ENCODE data around the gene PHOSPHO1.
"Not testable (repeated sequence)": the region's sequence is repeated elsewhere in the genome, so short reads cannot be mapped to it uniquely, and the experiment has no call there.

Gene PHOSPHO1, protein sequence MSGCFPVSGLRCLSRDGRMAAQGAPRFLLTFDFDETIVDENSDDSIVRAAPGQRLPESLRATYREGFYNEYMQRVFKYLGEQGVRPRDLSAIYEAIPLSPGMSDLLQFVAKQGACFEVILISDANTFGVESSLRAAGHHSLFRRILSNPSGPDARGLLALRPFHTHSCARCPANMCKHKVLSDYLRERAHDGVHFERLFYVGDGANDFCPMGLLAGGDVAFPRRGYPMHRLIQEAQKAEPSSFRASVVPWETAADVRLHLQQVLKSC

DNA sequence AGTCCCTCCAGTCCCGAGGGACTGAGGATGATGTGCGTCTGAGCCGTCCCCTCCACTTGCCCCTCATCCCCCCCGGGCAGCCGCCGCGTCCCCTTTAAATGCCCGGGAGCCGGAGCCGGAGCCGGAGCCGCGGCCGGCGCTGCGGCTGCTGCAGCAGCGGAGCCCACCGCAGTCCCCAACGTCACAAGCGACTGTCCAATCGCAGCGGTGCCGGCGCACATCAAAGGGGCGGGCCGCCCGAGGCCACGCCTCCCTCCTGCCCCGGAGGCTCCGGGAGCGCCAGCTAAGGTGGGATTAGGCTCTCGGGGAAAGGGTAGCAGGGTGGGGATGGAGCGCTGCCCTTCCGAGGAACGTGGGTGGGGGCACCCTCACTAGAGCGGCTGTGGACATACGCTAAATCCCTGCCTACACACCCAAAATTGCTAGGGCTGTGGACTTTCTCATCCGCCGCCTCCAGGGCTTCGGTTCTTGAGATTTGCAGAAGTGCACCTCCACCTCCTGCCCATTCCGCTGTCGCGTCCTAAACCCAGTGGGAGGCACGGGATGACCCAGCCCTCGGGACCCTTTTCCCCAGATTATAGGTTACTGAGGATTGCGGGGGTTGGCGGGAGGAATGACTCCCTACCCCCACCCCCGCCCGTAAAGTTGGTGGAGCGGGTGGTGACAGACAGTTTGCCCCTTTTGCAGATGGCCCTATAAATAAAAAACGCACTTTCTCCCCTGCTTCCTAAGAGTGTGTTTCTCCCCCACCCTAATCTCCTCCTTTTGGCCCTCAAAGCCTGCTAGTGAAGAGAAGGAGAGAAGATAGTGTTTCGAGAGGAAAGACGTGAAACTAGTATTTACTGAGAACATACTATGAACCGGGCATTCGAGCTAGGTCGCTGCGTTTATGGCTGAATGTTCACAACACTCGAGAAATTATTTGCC, at the start of gene PHOSPHO1:
TSS of gene PHOSPHO1 (minus strand) at position 152 of the 927 bp plus-strand sequence. CDS start 4,096 bp downstream, outside the sequence.
- no peaks in the 10 kb centered on the region for H3K4me1 ChIP-seq (ENCODE audit: control insufficient read depth, low read depth, low read length)
- H3K4me3 ChIP-seq (ENCODE audit: low read length): peak within 1 kb of the TSS; percentile 87
- H3K9me3 ChIP-seq (ENCODE audit: control insufficient read depth, low read depth, low read length): no peaks in the 10 kb centered on the region
- peak within 1 kb of the TSS; percentile 13 for H3K9ac ChIP-seq (ENCODE audit: low read length)
- H3K36me3 ChIP-seq (ENCODE audit: control insufficient read depth, low read depth, low read length): no peaks in the 10 kb centered on the region
- H3K27me3 ChIP-seq (ENCODE audit: control insufficient read depth, insufficient read depth, low read length): peaks cover 60% of the 10 kb centered on the region
- no peak within 1 kb of the TSS for H3K27ac ChIP-seq (ENCODE audit: low read length)

DNA sequence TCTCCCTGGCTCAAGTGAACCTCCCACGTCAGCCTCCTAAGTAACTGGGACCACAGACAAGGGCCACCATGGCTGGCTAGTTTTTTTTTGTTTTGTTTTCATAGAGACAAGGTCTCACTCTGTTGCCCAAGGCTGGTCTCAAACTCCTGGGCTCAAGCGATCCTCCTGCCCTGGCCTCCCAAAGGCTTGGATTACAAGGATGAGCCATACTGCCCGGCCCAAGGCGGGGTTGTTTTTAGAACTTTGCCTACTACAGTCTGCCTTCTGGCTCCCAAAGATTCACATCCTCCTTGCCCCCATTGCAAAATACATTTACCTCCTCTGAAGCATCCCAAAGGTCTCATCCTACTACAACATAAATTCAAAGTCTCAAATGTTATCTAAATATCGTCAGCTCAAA, 49.5 kb upstream of the PHOSPHO1 start:
- Histone ChIP-seq H3K4me1 (ENCODE audit: control insufficient read depth, low read depth, low read length) (peaks cover 3% of the 10 kb centered on the region), H3K27me3 (ENCODE audit: control insufficient read depth, insufficient read depth, low read length) (no peaks in the 10 kb centered on the region), H3K9me3 (ENCODE audit: control insufficient read depth, low read depth, low read length) (no peaks in the 10 kb centered on the region), H3K27ac (ENCODE audit: low read length) (no peak overlapping the region), H3K4me3 (ENCODE audit: low read length) (no peak overlapping the region), H3K9ac (ENCODE audit: low read length) (no peak overlapping the region), H3K36me3 (ENCODE audit: control insufficient read depth, low read depth, low read length) (no peaks in the 10 kb centered on the region)

GRCh38 chr17:49279263-49280015, 48.9 kb upstream of the PHOSPHO1 start:
- H3K9me3 ChIP-seq (ENCODE audit: control insufficient read depth, low read depth, low read length); H3K36me3 ChIP-seq (ENCODE audit: control insufficient read depth, low read depth, low read length); H3K27ac ChIP-seq (ENCODE audit: low read length); H3K27me3 ChIP-seq (ENCODE audit: control insufficient read depth, insufficient read depth, low read length); H3K4me3 ChIP-seq (ENCODE audit: low read length); H3K9ac ChIP-seq (ENCODE audit: low read length); H3K4me1 ChIP-seq (ENCODE audit: control insufficient read depth, low read depth, low read length): not testable (repeated sequence)

- H3K9ac ChIP-seq (ENCODE audit: low read length): no peak overlapping the region
- no peaks in the 10 kb centered on the region for H3K9me3 ChIP-seq (ENCODE audit: control insufficient read depth, low read depth, low read length)
- no peak overlapping the region for H3K4me3 ChIP-seq (ENCODE audit: low read length)
- no peak overlapping the region for H3K27ac ChIP-seq (ENCODE audit: low read length)
- no peaks in the 10 kb centered on the region for H3K36me3 ChIP-seq (ENCODE audit: control insufficient read depth, low read depth, low read length)
- no peaks in the 10 kb centered on the region for H3K27me3 ChIP-seq (ENCODE audit: control insufficient read depth, insufficient read depth, low read length)
- H3K4me1 ChIP-seq (ENCODE audit: control insufficient read depth, low read depth, low read length): peaks cover 3% of the 10 kb centered on the region
These were observed 47.5 kb upstream of the PHOSPHO1 start for GRCh38 chr17:49278076-49278475.

DNA sequence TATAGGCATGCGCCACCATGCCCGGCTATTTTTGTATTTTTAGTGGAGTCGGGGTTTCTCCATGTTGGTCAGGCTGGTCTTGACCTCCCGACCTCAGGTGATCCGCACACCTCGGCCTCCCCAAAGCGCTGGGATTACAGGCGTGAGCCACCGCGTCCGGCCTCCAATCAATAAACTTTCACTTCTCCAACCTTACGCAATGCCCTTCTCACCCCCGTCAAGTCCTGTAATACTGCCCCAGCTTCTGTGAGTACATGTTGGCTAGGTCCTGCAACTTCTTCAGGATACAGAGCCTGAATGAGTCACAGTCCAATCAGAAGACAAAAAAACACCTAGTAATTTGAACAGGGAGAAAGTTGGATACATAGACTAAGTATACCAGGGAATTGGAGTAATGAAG, 47.1 kb upstream of the PHOSPHO1 start:
- no peaks in the 10 kb centered on the region for H3K9me3 ChIP-seq (ENCODE audit: control insufficient read depth, low read depth, low read length)
- no peaks in the 10 kb centered on the region for H3K27me3 ChIP-seq (ENCODE audit: control insufficient read depth, insufficient read depth, low read length)
- no peak overlapping the region for H3K27ac ChIP-seq (ENCODE audit: low read length)
- peaks cover 3% of the 10 kb centered on the region for H3K4me1 ChIP-seq (ENCODE audit: control insufficient read depth, low read depth, low read length)
- H3K36me3 ChIP-seq (ENCODE audit: control insufficient read depth, low read depth, low read length): no peaks in the 10 kb centered on the region
- H3K4me3 ChIP-seq (ENCODE audit: low read length): no peak overlapping the region
- H3K9ac ChIP-seq (ENCODE audit: low read length): no peak overlapping the region

- not testable (repeated sequence) for H3K4me3 ChIP-seq (ENCODE audit: low read length); H3K36me3 ChIP-seq (ENCODE audit: control insufficient read depth, low read depth, low read length); H3K27me3 ChIP-seq (ENCODE audit: control insufficient read depth, insufficient read depth, low read length); H3K27ac ChIP-seq (ENCODE audit: low read length); H3K9me3 ChIP-seq (ENCODE audit: control insufficient read depth, low read depth, low read length); H3K4me1 ChIP-seq (ENCODE audit: control insufficient read depth, low read depth, low read length); H3K9ac ChIP-seq (ENCODE audit: low read length)
These were observed 45.4 kb upstream of the PHOSPHO1 start for GRCh38 chr17:49275981-49276380.

- Histone ChIP-seq H3K27ac (ENCODE audit: low read length) (no peak overlapping the region), H3K36me3 (ENCODE audit: control insufficient read depth, low read depth, low read length) (no peaks in the 10 kb centered on the region), H3K9me3 (ENCODE audit: control insufficient read depth, low read depth, low read length) (no peaks in the 10 kb centered on the region), H3K4me3 (ENCODE audit: low read length) (no peak overlapping the region), H3K4me1 (ENCODE audit: control insufficient read depth, low read depth, low read length) (no peaks in the 10 kb centered on the region), H3K27me3 (ENCODE audit: control insufficient read depth, insufficient read depth, low read length) (no peaks in the 10 kb centered on the region), H3K9ac (ENCODE audit: low read length) (no peak overlapping the region)
These were observed 38.8 kb upstream of the PHOSPHO1 start for GRCh38 chr17:49269356-49269755.

- H3K27me3 ChIP-seq (ENCODE audit: control insufficient read depth, insufficient read depth, low read length): no peaks in the 10 kb centered on the region
- H3K27ac ChIP-seq (ENCODE audit: low read length): no peak overlapping the region
- no peaks in the 10 kb centered on the region for H3K36me3 ChIP-seq (ENCODE audit: control insufficient read depth, low read depth, low read length)
- no peaks in the 10 kb centered on the region for H3K4me1 ChIP-seq (ENCODE audit: control insufficient read depth, low read depth, low read length)
- no peak overlapping the region for H3K4me3 ChIP-seq (ENCODE audit: low read length)
- no peak overlapping the region for H3K9ac ChIP-seq (ENCODE audit: low read length)
- H3K9me3 ChIP-seq (ENCODE audit: control insufficient read depth, low read depth, low read length): no peaks in the 10 kb centered on the region
These were observed 37.3 kb upstream of the PHOSPHO1 start for GRCh38 chr17:49267912-49268311.

DNA sequence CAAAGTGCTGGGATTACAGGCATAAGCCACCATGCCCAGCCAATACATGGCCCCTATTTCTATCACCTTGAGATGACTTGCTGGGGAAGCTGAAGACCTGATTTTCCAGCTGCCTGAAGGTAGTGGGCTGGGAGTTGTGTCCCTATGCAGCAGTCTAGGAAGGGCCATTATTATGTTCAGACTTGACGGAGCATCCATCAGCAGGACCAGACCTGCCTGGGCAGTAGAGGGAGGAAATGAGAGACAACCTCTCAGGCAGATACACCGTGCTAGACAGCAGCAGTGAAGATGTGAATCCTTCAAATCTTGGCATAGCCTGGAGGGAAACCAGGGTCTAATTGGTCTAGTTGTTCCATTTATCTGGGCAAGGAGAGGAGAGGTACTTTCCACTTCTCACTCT, 35.6 kb upstream of the PHOSPHO1 start:
- Histone ChIP-seq H3K9ac (ENCODE audit: low read length) (no peak overlapping the region), H3K27me3 (ENCODE audit: control insufficient read depth, insufficient read depth, low read length) (peaks cover 4% of the 10 kb centered on the region), H3K9me3 (ENCODE audit: control insufficient read depth, low read depth, low read length) (no peaks in the 10 kb centered on the region), H3K4me1 (ENCODE audit: control insufficient read depth, low read depth, low read length) (no peaks in the 10 kb centered on the region), H3K4me3 (ENCODE audit: low read length) (no peak overlapping the region), H3K36me3 (ENCODE audit: control insufficient read depth, low read depth, low read length) (no peaks in the 10 kb centered on the region), H3K27ac (ENCODE audit: low read length) (no peak overlapping the region)

DNA sequence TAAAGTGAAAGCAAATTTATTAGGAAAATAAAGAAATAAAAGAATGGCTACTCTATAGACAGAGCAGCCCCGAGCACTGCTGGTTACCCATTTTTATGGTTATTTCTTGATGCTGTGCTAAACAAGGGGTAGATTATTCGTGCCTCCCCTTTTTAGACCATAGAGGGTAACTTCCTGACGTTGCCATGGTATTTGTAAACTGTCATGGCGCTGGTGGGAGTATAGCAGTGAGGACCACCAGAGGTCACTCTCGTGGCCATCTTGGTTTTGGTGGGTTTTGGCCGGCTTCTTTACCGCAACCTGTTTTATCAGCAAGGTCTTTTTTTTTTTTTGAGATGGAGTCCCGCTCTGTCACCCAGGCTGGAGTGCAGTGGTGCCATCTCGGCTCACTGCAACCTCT, 31.0 kb upstream of the PHOSPHO1 start:
- not testable (repeated sequence) for H3K9me3 ChIP-seq (ENCODE audit: control insufficient read depth, low read depth, low read length); H3K4me1 ChIP-seq (ENCODE audit: control insufficient read depth, low read depth, low read length); H3K4me3 ChIP-seq (ENCODE audit: low read length); H3K27ac ChIP-seq (ENCODE audit: low read length); H3K36me3 ChIP-seq (ENCODE audit: control insufficient read depth, low read depth, low read length); H3K9ac ChIP-seq (ENCODE audit: low read length)
- H3K27me3 ChIP-seq (ENCODE audit: control insufficient read depth, insufficient read depth, low read length): peaks cover 24% of the 10 kb centered on the region

- Histone ChIP-seq H3K4me3 (ENCODE audit: low read length) (peak overlapping the region; percentile 62), H3K36me3 (ENCODE audit: control insufficient read depth, low read depth, low read length) (no peaks in the 10 kb centered on the region), H3K27me3 (ENCODE audit: control insufficient read depth, insufficient read depth, low read length) (peaks cover 24% of the 10 kb centered on the region), H3K4me1 (ENCODE audit: control insufficient read depth, low read depth, low read length) (peaks cover 4% of the 10 kb centered on the region), H3K9me3 (ENCODE audit: control insufficient read depth, low read depth, low read length) (no peaks in the 10 kb centered on the region), H3K27ac (ENCODE audit: low read length) (no peak overlapping the region), H3K9ac (ENCODE audit: low read length) (no peak overlapping the region)
These were observed 30.3 kb upstream of the PHOSPHO1 start for GRCh38 chr17:49260817-49261291.

Measured in iPS-18a (cell line).